WTC11 (cell line): ENCODE results near the gene CTCF.

ENCODE experiments used
- CREB1 ChIP-seq: sonication (generic); formaldehyde crosslinking; IDR thresholded peaks from 2 replicates; pipeline ENCODE4 v1.8.0; 2023; ENCODE audit warnings: mild to moderate bottlenecking, missing genetic modification reagents
- CTCF ChIP-seq: fragments of 200-600 bp; IDR thresholded peaks from 2 replicates; pipeline ENCODE4 v1.8.0; 2022; ENCODE audit warnings: antibody characterized with exemption
- E2F5 ChIP-seq: sonication (generic); formaldehyde crosslinking; IDR thresholded peaks from 2 replicates; pipeline ENCODE4 v1.8.1; 2022; ENCODE audit warnings: mild to moderate bottlenecking, moderate library complexity, missing genetic modification reagents
- MLX ChIP-seq: sonication (generic); formaldehyde crosslinking; IDR thresholded peaks from 2 replicates; pipeline ENCODE4 v1.8.1; 2023; ENCODE audit warnings: mild to moderate bottlenecking, missing genetic modification reagents, moderate library complexity
- MXD4 ChIP-seq: fragments of 250-450 bp; sonication (Bioruptor Pico); IDR thresholded peaks from 2 replicates; pipeline ENCODE4 v1.8.0; 2021; ENCODE audit warnings: mild to moderate bottlenecking, moderate library complexity, borderline replicate concordance
- ZNF232 ChIP-seq: sonication (generic); formaldehyde crosslinking; IDR thresholded peaks from 2 replicates; pipeline ENCODE4 v1.8.0; 2022; ENCODE audit warnings: mild to moderate bottlenecking, missing genetic modification reagents
- ZNF423 ChIP-seq: fragments of 250-450 bp; sonication (Bioruptor Pico); IDR thresholded peaks from 2 replicates; pipeline ENCODE4 v2.1.2; 2022; ENCODE audit warnings: mild to moderate bottlenecking, moderate library complexity

- TF ChIP-seq CTCF: no peak
- TF ChIP-seq ZNF232 (CRISPR knock-in tag): no peak
- TF ChIP-seq MLX: no peak
- TF ChIP-seq CREB1 (CRISPR knock-in tag): no peak
- TF ChIP-seq MXD4: no peak
- TF ChIP-seq E2F5 (CRISPR knock-in tag): no peak
- TF ChIP-seq ZNF423: no peak
Measured at GRCh38 chr16:67539691-67540635, 22.4 kb upstream of the CTCF start.
